ENCODE data around the gene IRF2.

DNA sequence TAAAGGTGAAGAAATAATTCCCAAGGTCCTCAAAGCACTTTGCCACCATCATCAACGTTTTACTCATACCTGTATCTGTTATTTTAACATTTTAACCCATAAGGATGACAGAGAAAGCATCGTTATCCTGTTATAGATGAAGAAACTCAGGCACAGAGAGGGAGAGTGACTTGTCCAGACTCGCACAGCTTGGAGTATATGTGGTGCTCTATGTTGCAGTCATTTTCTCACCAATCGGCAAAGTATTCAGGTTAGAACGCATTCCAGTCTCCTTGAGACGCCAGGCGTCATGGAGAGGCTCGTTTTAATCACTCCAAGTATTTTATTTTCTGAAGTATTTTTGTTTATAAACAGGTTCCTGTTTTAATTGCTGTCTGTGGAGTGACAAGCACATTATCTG is 73.5 kb downstream of the IRF2 start:
- TF ChIP-seq, protein P1, sequence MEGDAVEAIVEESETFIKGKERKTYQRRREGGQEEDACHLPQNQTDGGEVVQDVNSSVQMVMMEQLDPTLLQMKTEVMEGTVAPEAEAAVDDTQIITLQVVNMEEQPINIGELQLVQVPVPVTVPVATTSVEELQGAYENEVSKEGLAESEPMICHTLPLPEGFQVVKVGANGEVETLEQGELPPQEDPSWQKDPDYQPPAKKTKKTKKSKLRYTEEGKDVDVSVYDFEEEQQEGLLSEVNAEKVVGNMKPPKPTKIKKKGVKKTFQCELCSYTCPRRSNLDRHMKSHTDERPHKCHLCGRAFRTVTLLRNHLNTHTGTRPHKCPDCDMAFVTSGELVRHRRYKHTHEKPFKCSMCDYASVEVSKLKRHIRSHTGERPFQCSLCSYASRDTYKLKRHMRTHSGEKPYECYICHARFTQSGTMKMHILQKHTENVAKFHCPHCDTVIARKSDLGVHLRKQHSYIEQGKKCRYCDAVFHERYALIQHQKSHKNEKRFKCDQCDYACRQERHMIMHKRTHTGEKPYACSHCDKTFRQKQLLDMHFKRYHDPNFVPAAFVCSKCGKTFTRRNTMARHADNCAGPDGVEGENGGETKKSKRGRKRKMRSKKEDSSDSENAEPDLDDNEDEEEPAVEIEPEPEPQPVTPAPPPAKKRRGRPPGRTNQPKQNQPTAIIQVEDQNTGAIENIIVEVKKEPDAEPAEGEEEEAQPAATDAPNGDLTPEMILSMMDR (conservative IDR thresholded peaks at IDR 0.05), result no peak
- no peak for TF ChIP-seq ZFX (IDR thresholded peaks at IDR 0.05)

Measured in C4-2B (cell line).